HG02870 (cell line): ENCODE results near the gene TMSB4X.
A peak's percentile ranks its signal among the peaks of the same experiment; 100 is the strongest.
"Not testable (repeated sequence)": the region's sequence is repeated elsewhere in the genome, so short reads cannot be mapped to it uniquely, and the experiment has no call there.

Source experiments
- ATAC-seq: cut with Tn5 transposase; IDR thresholded peaks from one replicate; pipeline ENCODE4 v1.9.1; 2021; ENCODE audit warnings: mild to moderate bottlenecking, moderate library complexity; ENCODE audit not compliant: unreplicated experiment

The TMSB4X gene

GRCh38 chrX:12975670-12975965 lies 708 bp downstream of the TMSB4X start:
- ATAC-seq: no peak

GRCh38 chrX:12975991-12976558 lies 1.2 kb downstream of the TMSB4X start:
- no peak for ATAC-seq

- not testable (repeated sequence) for ATAC-seq
These were observed 2.2 kb downstream of the TMSB4X start for GRCh38 chrX:12976819-12977732.

- ATAC-seq: peak; percentile 7
These were observed 2.9 kb downstream of the TMSB4X start for GRCh38 chrX:12977761-12978204.

GRCh38 chrX:12978205-12979025 lies 3.5 kb downstream of the TMSB4X start:
- ATAC-seq: peak; percentile 50

GRCh38 chrX:12979026-12979607 lies 4.2 kb downstream of the TMSB4X start:
- ATAC-seq: no peak

GRCh38 chrX:12979616-12980015 lies 4.7 kb downstream of the TMSB4X start:
- ATAC-seq: no peak

- not testable (repeated sequence) for ATAC-seq
These were observed 5.1 kb downstream of the TMSB4X start for GRCh38 chrX:12980039-12980438.

GRCh38 chrX:12981880-12982279 lies 7.0 kb downstream of the TMSB4X start:
- ATAC-seq: no peak

GRCh38 chrX:12984603-12985319 lies 9.9 kb downstream of the TMSB4X start:
- ATAC-seq: peak; percentile 69

- ATAC-seq: no peak
These were observed 10.4 kb downstream of the TMSB4X start for GRCh38 chrX:12985331-12985730.

GRCh38 chrX:12986164-12986779 lies 11.4 kb downstream of the TMSB4X start:
- peak; percentile 49 for ATAC-seq

- no peak for ATAC-seq
These were observed 12.0 kb downstream of the TMSB4X start for GRCh38 chrX:12986886-12987285.

GRCh38 chrX:12987340-12987739 lies 12.4 kb downstream of the TMSB4X start:
- ATAC-seq: no peak

GRCh38 chrX:12987900-12988594 lies 13.1 kb downstream of the TMSB4X start:
- no peak for ATAC-seq

- no peak for ATAC-seq
These were observed 13.9 kb downstream of the TMSB4X start for GRCh38 chrX:12988797-12989196.

- ATAC-seq: no peak
These were observed 14.6 kb downstream of the TMSB4X start for GRCh38 chrX:12989461-12989860.

- ATAC-seq: no peak
These were observed 16.7 kb downstream of the TMSB4X start for GRCh38 chrX:12991575-12991974.

- ATAC-seq: no peak
These were observed 17.7 kb downstream of the TMSB4X start for GRCh38 chrX:12992544-12993118.
